NCI-H446 treated with DMSO at 0.1 percent for 48 hours (cell line): Measurements from ENCODE around the gene COL4A6.
"Not testable (repeated sequence)": the region's sequence is repeated elsewhere in the genome, so short reads cannot be mapped to it uniquely, and the experiment has no call there.

Source experiments
- DNase-seq: peaks from one replicate; lab custom pipeline; 2025; lab: John Stamatoyannopoulos, UW

COL4A6 gene

DNA sequence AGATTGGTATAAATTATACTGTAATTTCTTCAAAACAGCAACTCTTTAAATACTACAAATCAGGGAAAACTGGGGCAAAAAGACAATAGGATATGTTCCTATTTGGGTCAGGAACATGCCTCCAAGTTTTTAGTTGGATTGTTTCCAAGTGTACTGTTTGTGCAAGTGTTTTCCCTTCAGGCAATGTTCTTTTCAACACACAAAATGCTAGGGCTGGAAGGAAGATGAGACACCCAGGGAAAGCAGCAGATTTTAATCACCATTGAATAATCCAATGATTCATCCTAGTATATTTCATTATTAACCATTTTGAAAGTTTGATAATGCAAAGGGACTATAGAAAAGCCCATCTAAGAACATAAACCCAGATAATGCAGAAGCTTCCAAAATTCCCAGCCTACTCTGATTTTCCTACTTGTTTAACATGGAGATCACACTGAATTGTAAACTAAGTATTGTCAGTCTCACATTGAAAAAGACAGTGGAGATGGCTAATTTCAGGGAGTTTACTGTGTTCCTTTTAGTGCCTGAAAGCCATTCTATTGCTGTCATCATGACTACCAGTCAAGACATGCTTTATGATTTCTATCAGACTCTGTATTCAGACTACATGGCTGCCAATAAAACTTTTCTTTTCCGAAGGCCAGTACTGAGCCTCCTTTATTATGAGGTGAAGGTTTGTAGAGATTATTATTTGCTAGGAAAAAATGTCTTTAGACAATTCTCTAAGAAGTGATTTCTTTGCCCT, 38.6 kb downstream of the COL4A6 start:
- DNase-seq, result no peak

DNA sequence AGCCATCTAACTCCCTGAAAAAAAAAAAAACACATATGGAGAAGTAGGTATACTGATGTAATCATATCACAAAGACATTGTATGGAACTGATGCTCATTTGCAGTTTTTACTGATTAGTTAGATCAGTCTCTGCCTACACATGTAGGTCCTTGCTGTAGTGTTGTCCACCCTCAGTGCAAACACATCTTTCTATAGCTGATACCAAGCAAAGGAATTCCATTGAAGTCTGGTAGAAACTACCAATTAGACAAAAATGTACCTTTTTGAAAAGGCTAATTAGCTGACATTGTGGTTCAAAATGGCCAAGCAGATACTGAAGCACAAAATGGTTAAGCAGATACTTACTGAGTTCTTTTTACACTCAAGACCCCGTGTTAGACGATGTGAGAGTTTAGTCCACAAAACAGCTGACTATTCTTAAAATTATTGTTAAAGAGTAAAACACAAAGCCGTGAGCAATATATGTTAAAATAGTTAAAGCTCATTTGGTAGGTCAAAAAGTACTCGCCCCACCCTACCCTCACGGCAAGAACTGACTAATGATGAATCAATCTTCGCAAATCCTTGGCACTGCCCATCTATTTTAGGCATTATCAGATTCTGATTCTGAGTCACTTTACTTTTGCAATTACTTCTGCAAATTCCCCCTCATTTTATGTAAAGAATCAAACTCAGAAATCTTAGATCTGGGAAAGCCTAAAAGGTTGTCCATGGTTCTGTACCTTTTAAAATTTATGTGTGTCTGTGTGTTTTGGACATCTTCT, 40.4 kb downstream of the COL4A6 start:
- no peak for DNase-seq

DNA sequence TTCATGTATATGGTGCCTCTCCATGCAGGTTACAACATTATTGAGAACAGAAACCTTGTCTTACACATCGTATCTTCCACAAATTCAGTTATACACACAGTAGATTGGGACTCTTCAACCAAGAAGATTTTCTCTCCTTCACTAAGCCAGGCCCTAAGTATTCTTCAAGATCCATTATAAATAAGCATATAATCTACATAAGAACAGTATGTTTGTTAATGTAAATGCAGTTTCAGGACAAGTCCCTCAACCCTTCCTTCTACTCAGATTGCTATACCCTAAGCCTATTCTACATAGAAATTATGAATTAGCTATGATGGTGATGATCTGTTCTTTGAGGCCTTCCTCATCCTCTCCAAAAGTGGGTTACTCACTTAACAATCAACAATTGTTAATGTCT, 41.2 kb downstream of the COL4A6 start:
- no peak for DNase-seq

DNA sequence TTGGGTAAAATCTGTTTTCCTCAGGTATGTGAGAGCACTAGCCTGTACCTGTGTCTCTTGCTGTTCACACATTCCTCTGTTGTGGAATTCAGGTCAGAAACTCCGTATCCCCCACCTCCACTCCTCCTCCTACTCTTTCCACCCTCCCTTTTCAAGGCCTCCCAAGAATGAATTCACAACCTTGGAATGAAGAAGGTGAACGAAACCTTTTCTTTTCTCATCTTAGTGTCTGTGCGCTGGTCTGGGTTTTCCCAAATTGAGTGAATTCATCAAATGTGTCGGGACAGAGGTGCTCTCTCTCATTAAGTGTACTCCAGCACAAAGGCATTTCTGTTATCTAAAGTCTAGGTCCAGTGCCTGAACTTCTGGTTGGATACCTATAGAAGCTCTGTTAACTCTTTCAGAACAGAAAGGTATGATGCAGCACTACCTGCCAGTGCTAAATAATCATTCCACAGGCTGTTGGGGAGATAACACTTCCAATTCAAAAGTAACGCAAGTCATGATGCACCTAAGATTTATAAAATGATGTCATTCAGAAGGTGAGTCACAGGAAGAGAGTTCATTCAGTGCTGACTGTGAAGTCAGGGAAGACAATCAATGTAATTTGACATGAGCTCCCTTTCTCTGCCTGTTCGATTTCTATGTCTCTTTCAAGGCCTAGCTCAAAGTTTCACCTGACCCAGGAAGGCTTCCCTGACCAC, 41.9 kb downstream of the COL4A6 start:
- DNase-seq, result no peak

DNA sequence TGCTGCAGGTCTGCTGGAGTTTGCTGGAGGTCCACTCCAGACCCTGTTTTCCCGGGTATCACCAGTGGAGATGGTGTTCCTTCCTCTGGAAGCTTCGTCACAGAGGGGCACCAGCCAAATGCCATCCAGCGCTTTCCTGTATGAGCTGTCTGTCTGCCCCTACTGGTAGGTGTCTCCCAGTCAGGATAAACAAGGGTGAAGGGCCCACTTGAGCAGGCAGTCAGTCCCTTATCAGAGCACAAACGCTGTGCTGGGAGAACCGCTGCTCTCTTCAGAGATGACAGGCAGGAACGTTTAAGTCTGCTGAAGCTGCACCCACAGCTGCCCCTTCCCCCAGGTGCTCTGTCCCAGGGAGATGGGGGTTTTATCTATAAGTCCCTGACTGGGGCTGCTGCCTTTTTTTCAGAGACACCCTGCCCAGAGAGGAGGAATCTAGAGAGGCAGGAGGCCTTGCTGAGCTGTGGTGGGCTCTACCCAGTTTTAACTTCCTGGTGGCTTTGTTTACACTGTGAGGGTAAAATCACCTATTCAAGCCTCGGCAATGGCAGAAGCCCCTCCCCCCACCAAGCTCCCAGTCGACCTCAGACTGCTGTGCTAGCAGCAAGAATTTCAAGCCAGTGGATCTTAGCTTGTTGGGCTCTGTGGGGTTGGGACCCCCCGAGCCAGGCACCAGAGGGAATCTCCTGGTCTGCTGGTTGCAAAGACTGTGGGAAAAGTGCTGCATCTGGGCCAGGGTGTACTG, 47.1 kb downstream of the COL4A6 start:
- DNase-seq, result not testable (repeated sequence)

DNA sequence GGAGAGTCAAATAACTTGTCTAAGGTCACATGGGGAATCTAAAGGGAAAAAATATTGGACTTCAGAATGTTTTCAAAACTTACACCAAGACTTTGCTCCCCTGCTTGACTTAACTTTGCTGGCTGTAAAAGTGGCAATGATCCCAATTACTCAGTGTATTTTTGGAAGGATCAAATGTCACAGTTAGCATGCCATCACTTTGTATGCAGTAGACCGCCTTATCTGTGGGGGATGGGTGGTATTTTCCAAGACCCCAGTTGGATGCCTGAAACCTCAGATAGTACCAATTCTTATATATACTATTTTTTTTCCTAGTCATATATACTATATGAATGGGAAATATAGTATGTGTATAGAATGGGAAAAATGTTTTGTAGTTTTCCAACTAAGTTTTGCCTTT, 53.4 kb downstream of the COL4A6 start:
- no peak for DNase-seq

DNA sequence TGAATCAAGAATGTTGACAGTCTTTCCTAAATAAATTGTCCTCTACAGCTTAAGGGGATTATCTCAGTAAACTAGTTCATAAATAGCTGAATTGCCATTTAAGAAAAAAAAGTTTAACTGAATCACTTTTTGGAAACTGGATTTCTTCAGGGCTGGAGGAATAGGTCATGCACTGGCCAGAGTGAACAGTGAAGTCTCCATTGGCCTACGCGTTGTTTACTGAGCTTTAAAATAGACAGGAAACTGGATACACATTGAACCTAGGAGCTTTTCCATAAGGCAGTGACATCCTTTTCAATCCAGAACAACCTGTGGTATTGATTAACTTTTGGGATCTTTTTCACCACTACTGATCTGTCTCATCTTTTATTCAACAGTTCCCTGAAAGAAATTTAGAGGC, 58.0 kb downstream of the COL4A6 start:
- no peak for DNase-seq

DNA sequence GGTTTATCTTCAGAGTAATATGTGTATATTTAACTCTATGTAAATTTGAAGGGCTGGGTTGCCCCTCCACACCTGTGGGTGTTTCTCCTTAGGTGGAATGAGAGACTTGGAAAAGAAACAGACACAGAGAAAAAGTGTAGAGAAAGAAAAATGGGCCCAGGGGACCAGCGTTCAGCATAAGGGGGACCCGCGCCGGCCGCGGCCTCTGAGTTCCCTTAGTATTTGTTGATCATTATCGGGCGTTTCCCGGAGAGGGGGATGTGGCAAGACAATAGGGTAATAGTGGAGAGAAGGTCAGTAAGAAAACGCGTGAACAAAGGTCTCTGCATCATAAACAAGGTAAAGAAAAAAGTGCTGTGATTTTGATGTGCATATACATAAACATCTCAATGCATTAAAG, 61.4 kb downstream of the COL4A6 start:
- DNase-seq, result not testable (repeated sequence)

DNA sequence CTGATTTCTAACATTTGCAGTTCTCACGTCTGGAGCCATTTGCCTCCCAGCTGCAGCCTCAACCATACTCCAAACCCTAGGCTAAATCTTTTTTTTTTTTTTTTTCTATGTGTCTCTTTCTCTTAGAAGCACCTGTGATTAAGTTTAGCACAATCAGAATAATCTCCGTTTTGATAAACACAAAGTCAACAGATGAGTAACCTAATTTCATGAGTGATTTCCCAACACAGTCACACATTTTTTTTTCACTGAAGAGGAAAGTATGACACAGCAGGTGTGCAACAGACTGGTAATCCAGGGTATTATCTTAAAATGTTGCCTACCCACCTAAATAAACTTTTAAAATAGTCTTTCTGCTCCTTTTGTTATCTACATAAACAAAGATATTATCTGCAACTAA, 62.6 kb downstream of the COL4A6 start:
- DNase-seq, result not testable (repeated sequence)

DNA sequence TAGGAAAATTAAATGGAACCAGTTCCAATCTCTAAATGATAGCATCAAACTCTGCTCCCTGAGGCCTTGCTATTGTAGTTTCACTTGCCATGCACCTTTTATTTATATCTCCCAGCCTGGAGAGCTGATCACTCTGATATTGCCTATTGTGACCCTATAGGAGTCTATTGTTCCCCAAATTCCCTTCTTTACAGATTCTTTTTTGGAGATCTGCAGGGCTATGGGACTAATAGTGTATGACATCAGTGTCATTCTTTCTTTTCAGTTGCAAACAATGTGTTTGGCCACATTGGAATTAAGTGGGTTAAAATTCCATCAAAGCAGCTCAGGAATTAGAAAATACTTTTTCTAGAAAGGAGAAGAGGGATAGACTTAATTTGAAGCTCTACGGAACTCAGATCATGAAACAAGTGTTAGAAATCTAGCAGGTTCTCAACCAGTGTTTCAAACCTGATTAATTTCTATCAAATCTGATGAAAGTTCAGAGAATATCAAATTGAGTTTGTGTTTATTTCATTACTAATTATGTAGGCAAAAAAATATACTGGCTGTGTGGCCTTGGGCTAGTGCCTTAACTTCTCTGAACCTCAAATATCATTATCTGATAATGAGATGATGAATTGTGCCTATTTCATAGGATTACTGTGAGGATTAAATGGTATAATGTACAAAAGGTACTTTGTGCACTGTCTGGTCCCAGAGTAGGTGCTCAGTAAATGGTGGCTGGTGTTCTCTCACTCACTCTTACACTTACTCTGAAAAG, 71.4 kb downstream of the COL4A6 start:
- DNase-seq, result no peak

DNA sequence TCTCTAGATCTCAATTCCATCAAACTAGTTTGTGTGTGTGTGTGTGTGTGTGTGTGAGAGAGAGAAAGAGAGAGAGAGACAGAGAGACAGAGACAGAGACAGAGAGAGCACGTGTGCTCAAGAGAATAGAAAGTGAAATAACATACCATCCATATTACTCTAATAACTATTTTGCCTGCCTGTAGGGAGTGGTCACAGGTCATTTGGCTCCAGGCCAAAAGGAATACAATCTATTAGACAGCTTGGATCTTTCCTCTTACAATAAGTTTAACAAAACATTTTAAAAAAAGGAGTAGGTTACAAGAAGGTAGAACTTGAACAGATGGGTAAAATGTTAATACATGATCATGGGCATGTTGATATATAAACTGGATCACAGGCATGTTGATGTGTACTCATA, 76.2 kb downstream of the COL4A6 start:
- DNase-seq, result no peak

DNA sequence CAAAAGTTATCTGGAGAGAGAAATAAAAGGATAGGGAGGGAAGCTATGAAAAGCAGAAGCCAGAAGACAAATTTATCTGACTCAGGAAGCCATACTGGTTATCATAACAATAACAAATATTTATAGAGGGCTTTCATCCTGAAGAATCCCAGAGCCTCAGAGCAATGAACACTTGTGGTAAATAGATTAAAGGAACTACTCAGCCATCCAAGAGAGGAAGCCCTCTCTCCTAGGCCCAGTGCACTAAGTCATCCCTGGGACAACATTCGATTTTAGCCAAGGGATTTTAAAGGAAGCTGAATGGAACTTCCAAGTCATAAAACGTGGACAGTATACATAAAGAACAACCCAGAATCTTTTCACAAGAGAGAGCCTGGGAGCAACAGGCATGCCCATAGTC, 76.9 kb downstream of the COL4A6 start:
- no peak for DNase-seq

DNA sequence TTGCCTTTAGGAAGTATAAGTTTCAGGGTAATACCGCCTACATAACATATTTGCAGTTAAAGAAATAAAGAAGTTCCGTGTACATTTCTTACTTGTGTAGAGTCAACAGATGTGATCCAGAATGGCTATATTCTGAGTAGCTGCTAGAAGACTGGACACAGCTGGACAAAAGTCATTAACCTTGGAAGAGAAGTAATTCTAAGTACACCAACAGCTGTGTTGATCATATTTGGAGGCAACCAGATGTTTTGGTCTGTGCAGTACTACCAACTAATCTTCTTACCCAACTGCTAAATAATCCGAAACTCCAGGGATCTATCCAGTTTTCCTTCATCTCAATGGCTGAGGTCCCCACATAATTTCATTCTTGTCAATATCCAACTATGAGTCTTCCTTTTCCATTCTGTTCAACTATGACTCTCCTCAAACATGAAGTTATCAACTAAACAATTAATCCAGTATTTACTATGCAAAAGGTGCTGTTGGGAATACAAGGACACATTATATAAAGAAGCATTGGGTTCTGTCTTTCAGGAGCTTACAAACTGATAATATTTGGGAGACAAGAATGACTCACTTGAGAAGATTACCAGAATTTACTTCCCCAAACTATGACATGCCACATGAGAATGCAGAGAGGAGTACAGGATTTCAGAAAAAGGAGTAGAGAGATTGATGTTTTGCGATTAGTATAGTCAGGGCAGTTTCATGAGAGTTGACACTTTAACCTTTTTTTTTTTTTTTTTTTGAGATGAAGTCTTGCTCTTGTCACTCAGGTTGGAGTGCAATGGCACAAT, 78.2 kb downstream of the COL4A6 start:
- no peak for DNase-seq

DNA sequence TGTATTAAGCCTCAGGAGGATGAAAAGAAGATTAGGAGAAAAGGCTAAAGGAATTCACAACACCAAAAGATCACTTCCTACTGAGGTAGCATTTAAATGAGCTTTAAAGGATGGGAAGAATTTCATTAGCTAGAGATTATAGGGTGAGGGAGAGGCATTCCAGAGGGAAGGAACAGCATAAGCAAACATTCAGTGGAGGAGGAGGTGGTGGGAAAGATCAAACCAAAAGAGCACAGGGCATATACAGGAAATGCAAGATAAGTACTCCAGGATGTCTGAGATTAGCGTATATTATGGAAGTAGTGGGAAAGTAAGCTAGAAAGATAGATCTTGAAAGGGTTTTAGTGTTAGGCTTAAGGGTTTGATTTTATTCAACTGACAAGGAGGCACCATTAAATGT, 84.8 kb downstream of the COL4A6 start:
- DNase-seq, result no peak

DNA sequence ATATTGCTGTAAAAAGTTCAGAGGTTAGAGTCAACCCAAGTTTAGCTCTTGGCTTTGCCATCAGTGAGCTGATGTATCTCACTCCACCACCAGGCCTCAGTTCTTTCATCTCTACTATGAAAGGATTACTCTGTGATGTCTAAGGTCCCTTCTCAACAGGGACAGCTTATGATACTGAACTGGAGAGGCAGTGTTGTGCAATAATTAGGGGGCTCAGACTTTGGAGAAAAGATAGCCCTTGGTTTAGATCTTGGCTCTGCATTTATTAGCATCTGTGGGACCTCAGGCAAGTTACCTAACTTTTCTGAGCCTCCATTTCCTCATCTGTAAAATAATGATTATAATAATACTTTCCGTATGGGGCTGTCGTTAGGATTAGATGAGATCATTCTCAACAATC, 89.0 kb downstream of the COL4A6 start:
- DNase-seq, result no peak

DNA sequence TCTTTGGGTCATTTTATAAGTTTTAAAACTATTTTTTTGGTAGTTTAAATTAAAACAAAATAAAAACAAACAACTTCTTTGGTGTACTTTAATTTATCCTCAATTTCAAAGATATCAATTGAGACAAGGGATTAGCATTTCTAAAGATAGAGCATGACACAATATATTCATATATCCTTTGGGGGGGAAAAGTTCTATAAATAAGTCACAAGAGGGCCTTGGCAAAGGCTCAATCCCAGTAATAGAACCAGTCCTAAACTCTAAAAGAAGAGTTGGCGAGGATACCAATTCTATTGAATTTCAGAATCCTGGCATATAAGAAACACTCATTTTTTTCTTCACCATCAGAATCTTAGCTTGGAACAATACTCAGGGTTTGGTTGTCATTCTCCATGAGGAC, 89.7 kb downstream of the COL4A6 start:
- DNase-seq, result peak; percentile 8

DNA sequence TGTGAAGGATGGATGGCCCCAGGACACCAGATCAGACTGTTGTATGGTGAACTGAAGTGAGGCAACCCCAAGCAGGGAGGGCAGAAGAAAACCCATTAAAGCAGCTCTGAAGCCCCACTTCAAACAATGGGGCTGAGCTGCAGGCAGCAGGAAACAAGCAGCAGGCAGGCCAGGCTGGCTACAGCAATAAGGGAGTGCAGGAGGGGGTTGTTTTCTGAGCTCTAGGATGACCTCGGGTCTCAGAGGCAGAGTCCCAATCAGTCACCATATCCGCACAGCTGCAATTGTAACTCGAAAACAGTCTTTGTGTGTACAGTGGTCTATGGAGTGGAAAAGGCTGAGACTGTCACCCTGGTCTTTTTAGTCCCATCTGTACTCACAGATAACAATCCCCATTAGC, 90.4 kb downstream of the COL4A6 start:
- no peak for DNase-seq

DNA sequence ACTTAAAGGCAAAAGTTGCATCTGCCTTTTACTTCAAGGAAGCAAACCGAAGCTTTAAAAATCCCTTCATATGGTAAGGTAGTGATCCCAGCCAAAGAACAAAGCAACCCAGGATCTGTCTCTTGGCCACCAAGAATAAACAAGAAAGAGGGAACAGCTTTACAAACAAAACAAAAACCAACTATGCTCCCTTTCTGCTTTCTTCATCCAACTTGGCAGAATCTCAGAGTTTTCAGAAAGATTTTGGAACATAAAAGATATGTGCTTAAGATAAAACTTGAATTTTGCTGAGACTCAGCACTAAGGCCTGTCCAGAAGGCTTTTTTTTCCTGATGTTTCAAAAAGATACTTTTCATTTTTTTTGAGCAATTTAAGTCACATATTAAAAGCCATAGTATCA, 94.0 kb downstream of the COL4A6 start:
- no peak for DNase-seq

DNA sequence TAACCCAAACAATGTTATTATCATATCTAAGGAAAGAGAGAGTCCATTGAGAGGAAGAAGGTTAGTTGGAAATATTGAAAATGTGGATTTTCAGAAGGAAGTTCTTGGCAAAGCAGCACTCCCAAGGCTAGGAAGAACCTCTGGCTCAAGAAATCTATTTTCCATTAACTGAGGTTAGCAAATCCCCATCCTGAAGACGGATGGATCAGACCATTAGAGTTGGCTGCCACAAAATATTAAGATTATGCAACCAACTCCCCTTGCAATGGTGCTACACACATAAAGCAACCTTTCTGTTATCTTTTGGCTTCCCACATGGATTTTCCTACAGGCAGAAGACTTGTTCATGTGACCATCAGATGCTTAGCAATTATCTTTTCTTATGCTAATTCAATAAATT, 96.3 kb downstream of the COL4A6 start:
- no peak for DNase-seq

DNA sequence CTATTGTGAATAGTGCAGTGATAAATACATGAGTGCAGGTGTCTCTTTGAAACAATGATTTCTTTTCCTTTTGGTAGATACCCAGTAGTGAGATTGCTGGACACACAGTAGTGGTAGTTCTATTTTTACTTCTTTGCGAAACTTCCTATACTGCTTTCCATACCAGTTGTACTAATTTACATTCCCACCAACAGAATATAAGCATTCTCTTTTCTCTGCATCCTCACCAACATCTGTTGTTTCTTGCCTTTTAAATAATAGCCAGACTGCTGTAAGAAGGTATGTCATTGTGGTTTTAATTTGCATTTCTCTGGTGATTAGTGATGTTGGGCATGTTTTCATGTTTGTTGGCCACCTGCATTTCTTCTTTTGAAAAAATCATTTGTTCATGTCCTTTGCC, 105.9 kb downstream of the COL4A6 start:
- DNase-seq, result no peak
